Stimulated activated CD4-positive, alpha-beta T cell treated with anti-CD3 and anti-CD28 coated beads, Interleukin-12 subunit alpha, Interleukin-12 subunit beta, amount 100 ng/mL, for 24 hours (primary cell): ENCODE results near the gene TCP1.
"Not testable (repeated sequence)": the region's sequence is repeated elsewhere in the genome, so short reads cannot be mapped to it uniquely, and the experiment has no call there.

Source experiments
- DNase-seq, 2 experiments: peaks; one replicate each; pipeline ENCODE4 v3.0.0-alpha.2; 2020; ENCODE audit warnings: low read depth in 2 of 2

Gene TCP1

GRCh38 chr6:159739341-159739740 is 50.1 kb downstream of the TCP1 start:
- no peak for DNase-seq

- no peak for DNase-seq
Measured at GRCh38 chr6:159736908-159737307, 52.5 kb downstream of the TCP1 start.

GRCh38 chr6:159733395-159733794 is 56.0 kb downstream of the TCP1 start:
- not testable (repeated sequence) for DNase-seq

GRCh38 chr6:159732550-159732949 is 56.9 kb downstream of the TCP1 start:
- DNase-seq, result not testable (repeated sequence)

GRCh38 chr6:159730332-159730676 is 59.1 kb downstream of the TCP1 start:
- DNase-seq, result no peak

- no peak for DNase-seq
Measured at GRCh38 chr6:159729598-159730331, 59.6 kb downstream of the TCP1 start.

- DNase-seq, result no peak
Measured at GRCh38 chr6:159728531-159728964, 60.9 kb downstream of the TCP1 start.
